NCI-H2107 treated with DMSO at 0.1 percent for 48 hours (cell line): Measurements from ENCODE around the gene SPIRE2.
"Not testable (repeated sequence)": the region's sequence is repeated elsewhere in the genome, so short reads cannot be mapped to it uniquely, and the experiment has no call there.

ENCODE experiments used
- DNase-seq: peaks from one replicate; lab custom pipeline; 2025; ENCODE audit not compliant: unreplicated experiment; lab: John Stamatoyannopoulos, UW

SPIRE2 gene

GRCh38 chr16:89828199-89828869 lies at the start of gene SPIRE2:
Gene SPIRE2, plus strand, starts transcription at chr16:89828475. Its CDS starts 76 bp downstream, at chr16:89828551.
- no peak for DNase-seq

DNA sequence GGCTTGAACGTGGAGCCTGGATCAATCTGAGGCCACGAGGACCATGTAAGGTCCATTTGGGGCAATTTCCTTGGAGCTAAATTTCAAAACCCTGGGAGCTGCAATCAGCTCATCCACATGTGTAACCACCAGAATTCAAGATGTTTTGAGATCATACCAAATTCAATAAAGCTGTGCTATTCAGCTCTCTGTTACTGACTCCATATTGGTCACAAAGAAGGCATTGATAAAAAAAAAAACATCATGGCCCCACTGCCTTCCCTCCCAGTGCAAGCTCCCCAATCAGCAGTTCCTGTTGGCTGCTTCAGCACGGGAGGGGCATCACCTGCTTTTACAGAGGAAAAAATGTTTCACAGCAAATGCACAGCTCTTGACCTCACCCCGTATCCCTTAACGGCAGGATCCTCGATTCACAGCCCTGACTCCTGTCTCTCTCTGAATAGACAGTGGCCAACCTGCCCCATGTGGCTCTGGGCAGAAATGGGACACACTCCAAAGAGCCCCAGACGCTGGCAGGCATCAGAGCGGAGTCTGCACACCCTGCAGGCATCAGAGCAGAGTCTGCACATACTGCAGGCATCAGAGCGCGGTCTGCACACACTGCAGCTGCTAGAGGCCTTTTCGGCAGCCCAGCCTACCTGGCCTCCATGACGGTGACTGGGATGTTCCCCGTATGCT lies 48.9 kb upstream of the SPIRE2 start:
- no peak for DNase-seq

GRCh38 chr16:89779909-89780305 lies 48.4 kb upstream of the SPIRE2 start:
- no peak for DNase-seq

GRCh38 chr16:89782489-89782888 lies 45.8 kb upstream of the SPIRE2 start:
- DNase-seq, result no peak

DNA sequence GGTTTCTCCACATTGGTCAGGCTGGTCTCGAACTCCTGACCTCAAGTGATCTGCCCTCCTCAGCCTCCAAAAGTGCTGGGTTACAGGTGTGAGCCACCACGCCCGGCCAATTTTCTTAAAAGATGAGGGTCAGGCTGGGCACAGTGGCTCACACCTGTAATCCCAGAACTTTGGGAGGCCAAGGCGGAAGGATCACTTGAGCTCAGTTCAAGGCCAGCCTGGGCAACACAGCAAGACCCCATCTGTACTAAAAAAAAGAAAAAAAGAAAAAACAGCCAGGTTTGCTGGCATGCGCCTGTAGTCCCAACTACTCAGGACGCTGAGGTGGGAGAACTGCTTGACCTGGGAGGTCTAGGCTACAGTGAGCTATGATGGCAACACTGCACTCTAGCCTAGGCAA lies 44.3 kb upstream of the SPIRE2 start:
- DNase-seq, result not testable (repeated sequence)

DNA sequence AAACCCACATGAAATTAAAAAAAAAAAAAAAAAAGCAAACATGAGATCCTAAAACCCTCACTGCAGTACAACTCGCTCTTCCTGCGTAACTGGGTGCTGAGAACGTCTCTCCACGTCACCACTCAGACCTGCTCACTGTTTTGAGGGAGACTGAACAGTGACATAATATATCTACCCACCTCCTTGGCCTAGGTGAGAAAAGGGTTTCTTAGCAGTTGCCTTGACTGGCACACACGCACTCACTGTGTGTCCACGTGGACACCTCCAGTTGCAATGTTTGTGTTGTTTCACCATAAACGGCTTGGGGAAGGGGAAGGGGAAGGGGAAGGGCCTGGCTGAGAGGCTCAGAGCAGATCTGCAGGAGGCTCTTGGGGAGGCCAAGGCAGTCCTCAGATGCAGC lies 43.9 kb upstream of the SPIRE2 start:
- no peak for DNase-seq

DNA sequence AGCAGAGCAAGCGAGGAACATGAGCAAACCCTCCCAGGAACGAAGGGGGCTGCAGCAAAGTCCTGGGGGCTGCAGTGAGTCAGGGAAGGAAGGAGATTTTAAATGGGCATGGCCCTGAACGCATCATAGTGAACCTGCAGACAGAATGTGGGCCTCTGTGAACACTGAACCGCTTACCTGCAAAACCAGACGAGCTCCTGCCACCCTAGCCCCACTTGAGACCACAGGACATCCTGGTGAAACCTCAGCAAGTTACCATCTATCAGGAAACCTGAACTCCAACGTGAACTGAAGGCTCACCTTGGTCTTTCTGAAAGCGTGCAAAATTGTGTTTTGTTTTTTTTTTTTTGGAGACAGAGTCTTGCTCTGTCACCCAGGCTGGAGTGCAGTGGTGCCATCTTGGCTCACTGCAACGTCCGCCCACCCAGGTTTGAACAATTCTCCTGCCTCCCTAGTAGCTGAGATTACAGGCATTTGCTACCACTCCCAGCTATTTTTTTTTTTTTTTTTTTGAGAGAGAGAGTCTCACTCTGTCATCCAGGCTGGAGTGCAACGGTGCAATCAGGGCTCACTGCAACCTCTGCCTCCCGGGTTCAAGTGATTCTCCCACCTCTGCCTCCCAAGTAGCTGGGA lies 42.6 kb upstream of the SPIRE2 start:
- DNase-seq, result no peak

DNA sequence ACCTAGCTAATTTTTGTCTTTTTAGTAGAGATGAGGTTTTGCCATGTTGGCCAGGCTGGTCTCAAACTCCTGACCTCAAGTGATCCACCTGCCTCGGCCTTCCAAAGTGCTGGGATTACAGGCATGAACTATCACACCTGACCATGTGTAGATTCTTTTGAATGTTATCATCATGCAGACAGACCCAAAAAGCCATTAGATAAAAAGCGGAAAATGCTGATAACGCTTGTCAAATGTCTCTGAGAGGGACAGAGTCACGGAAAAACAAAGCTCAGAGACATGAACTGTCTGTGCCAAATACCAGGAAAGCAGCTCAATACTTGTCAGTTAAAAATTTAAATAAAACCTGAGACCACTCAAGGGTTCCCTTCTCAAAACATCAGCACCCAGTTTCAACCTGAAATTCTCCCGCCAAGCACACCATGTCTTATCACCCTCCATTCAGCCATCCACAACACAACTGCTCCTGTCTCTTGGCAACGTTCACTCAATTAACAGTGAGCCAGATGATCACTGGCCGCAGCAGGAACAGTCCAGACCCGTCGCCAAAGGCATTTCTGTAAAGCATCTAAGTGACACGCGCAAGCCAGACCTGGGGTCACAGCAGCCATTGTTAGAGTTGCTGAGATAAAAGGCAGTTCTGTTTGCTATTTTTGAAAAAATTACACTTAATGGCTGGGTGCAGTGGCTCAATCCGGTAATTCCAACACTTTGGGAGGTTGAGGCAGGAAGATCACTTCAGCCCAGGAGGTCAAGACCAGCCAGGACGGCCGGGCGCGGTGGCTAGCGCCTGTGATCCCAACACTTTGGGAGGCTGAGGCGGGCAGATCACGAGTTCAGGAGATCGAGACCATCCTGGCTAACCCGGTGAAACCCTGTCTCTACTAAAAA lies 41.6 kb upstream of the SPIRE2 start:
- no peak for DNase-seq

- DNase-seq, result no peak
These were observed 40.9 kb upstream of the SPIRE2 start for GRCh38 chr16:89787365-89787805.

GRCh38 chr16:89791278-89791995 lies 36.8 kb upstream of the SPIRE2 start:
- DNase-seq, result no peak

- not testable (repeated sequence) for DNase-seq
These were observed 35.2 kb upstream of the SPIRE2 start for GRCh38 chr16:89793092-89793491.

GRCh38 chr16:89793955-89794354 lies 34.3 kb upstream of the SPIRE2 start:
- no peak for DNase-seq

DNA sequence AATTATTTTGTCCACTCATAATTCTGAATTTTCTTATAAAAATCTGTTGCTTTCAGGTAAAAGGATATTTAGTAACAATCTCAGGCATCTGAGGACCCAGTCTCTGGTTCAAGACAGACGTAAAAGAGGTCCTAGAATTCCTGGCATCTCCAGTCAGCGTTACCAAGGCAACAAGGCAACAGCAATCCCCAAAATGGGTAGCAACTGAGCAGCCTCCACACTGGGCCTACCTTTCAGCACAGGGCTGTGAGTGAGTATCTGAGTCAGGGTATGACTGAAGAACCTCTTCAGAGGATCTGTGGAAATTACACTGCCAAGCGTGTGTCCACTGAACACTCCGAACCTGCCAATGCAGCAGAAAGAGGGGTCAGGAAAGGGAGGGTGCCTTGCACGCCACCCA lies 32.6 kb upstream of the SPIRE2 start:
- no peak for DNase-seq

GRCh38 chr16:89796104-89796503 lies 32.2 kb upstream of the SPIRE2 start:
- no peak for DNase-seq

DNA sequence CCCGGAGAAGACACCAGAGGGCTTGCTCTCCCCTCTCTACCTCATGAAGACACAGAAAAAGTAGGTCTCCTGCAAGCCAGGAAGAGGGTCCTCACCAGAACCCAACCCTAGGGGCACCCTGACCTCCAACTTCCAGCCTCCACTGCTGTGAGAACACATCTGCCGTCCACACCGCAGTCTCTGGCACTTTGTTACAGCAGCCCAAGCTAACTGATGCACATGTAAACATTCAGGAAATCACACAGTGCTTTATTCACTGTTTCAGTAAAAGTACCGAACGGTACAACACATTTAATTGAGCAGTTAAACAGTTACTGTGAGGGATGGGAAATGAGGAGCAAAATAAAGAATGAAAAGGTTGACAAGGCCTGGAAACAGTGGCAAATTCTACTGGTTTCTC lies 30.1 kb upstream of the SPIRE2 start:
- no peak for DNase-seq

- DNase-seq, result no peak
These were observed 29.4 kb upstream of the SPIRE2 start for GRCh38 chr16:89798832-89799370.

DNA sequence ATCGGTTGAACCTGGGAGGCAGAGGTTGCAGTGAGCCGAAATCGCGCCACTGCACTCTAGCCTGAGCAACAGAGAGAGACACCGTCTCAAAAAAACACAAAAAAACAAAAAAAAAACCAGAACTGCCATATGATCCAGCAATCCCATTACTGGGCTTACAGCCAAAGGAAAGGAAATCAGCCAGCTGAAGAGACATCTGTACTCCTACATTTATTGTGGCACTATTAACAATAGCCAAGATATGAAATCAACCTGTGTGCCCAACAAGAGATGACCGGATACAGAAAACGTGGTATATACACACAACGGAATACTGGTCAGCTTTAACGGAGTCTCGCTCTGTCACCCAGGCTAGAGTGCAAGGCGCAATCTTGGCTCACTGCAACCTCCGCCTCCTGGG lies 26.5 kb upstream of the SPIRE2 start:
- DNase-seq, result no peak

GRCh38 chr16:89805136-89805905 lies 23.0 kb upstream of the SPIRE2 start:
- no peak for DNase-seq

- DNase-seq, result not testable (repeated sequence)
These were observed 21.6 kb upstream of the SPIRE2 start for GRCh38 chr16:89806589-89807193.
